Epithelial cell of proximal tubule (primary cell): ENCODE measurements around the gene PLA2R1. TPM values are rescaled to one million over a fixed set of nuclear protein-coding genes. Genes with fewer than 3 reads are reported as not detected.

Source experiments
- DNase-seq: peaks from one replicate; pipeline ENCODE4 v3.0.0-alpha.2; 2011; ENCODE audit warnings: low read depth
- H3K4me3 ChIP-seq: 2 replicates; pipeline ENCODE4 v1.5.1; 2011; ENCODE audit warnings: low read depth, mild to moderate bottlenecking, low read length
- CTCF ChIP-seq: conservative IDR thresholded peaks from 2 replicates; pipeline ENCODE4 v1.5.1; 2012; ENCODE audit warnings: low read depth, mild to moderate bottlenecking, low read length
- total RNA-seq: library from RNA; depleted of rRNA; stranded (reverse); fragments of >200 nt; gene quantifications from 2 replicates; pipeline ENCODE4 v1.2.3, GENCODE V29; 2015

Gene PLA2R1
- total RNA-seq, 1 donor from 2014 or later: 3.6 TPM

- H3K4me3 ChIP-seq: no peak overlapping the region
- TF ChIP-seq CTCF: no peak
- no peak for DNase-seq
Measured at GRCh38 chr2:160064916-160065315, 2.5 kb upstream of the PLA2R1 start.

GRCh38 chr2:160063879-160064612 lies 1.6 kb upstream of the PLA2R1 start:
- no peak for TF ChIP-seq CTCF
- H3K4me3 ChIP-seq: no peak overlapping the region
- no peak for DNase-seq

GRCh38 chr2:160063271-160063670 lies 856 bp upstream of the PLA2R1 start:
- DNase-seq: no peak
- no peak for TF ChIP-seq CTCF
- peak overlapping the region; percentile 79 for H3K4me3 ChIP-seq

GRCh38 chr2:160061944-160062291 lies 497 bp downstream of the PLA2R1 start:
- TF ChIP-seq CTCF: no peak
- H3K4me3 ChIP-seq: peak overlapping the region; percentile 79
- no peak for DNase-seq

- no peak for DNase-seq
- peak overlapping the region; percentile 79 for H3K4me3 ChIP-seq
- no peak for TF ChIP-seq CTCF
Measured at GRCh38 chr2:160061533-160061932, 882 bp downstream of the PLA2R1 start.

- DNase-seq: no peak
- no peak overlapping the region for H3K4me3 ChIP-seq
- no peak for TF ChIP-seq CTCF
Measured at GRCh38 chr2:160060297-160060696, 2.1 kb downstream of the PLA2R1 start.

- no peak for TF ChIP-seq CTCF
- H3K4me3 ChIP-seq: no peak overlapping the region
- DNase-seq: no peak
Measured at GRCh38 chr2:160057356-160057755, 5.1 kb downstream of the PLA2R1 start.
